ENCODE measurements around the gene GALP.
A peak's percentile ranks its signal among the peaks of the same experiment; 100 is the strongest.

The GALP gene

GRCh38 chr19:56152644-56153043 lies 23.2 kb upstream of the GALP start:
- Histone ChIP-seq H3K9ac (no peak overlapping the region), H3K9me3 (ENCODE audit: control insufficient read depth, low read length) (no peaks in the 10 kb centered on the region), H3K4me3 (ENCODE audit: low read depth, low read length) (no peak overlapping the region), H3K4me2 (ENCODE audit: low read length) (no peak overlapping the region), H3K4me1 (no peaks in the 10 kb centered on the region), H3K79me2 (peaks cover 14% of the 10 kb centered on the region), H3K36me3 (ENCODE audit: control insufficient read depth, insufficient read depth, low read length) (no peaks in the 10 kb centered on the region), H3K27ac (no peak overlapping the region), H2AFZ (no peak overlapping the region), H3K27me3 (ENCODE audit: control insufficient read depth, insufficient read depth, low read length) (no peaks in the 10 kb centered on the region)
- no peak for TF ChIP-seq CTCF (IDR thresholded peaks at IDR 0.05)

GRCh38 chr19:56153507-56153906 lies 22.3 kb upstream of the GALP start:
- H2AFZ ChIP-seq: no peak overlapping the region
- peaks cover 13% of the 10 kb centered on the region for H3K79me2 ChIP-seq
- no peak overlapping the region for H3K9ac ChIP-seq
- H3K4me1 ChIP-seq: no peaks in the 10 kb centered on the region
- H3K36me3 ChIP-seq (ENCODE audit: control insufficient read depth, insufficient read depth, low read length): no peaks in the 10 kb centered on the region
- no peak overlapping the region for H3K4me3 ChIP-seq (ENCODE audit: low read depth, low read length)
- no peaks in the 10 kb centered on the region for H3K9me3 ChIP-seq (ENCODE audit: control insufficient read depth, low read length)
- TF ChIP-seq CTCF (IDR thresholded peaks at IDR 0.05): no peak
- H3K4me2 ChIP-seq (ENCODE audit: low read length): no peak overlapping the region
- no peak overlapping the region for H3K27ac ChIP-seq
- H3K27me3 ChIP-seq (ENCODE audit: control insufficient read depth, insufficient read depth, low read length): no peaks in the 10 kb centered on the region

GRCh38 chr19:56155124-56155687 lies 20.6 kb upstream of the GALP start:
- Histone ChIP-seq H3K4me1 (no peaks in the 10 kb centered on the region), H2AFZ (no peak overlapping the region), H3K4me3 (ENCODE audit: low read depth, low read length) (no peak overlapping the region), H3K27ac (no peak overlapping the region), H3K79me2 (peaks cover 3% of the 10 kb centered on the region), H3K27me3 (ENCODE audit: control insufficient read depth, insufficient read depth, low read length) (no peaks in the 10 kb centered on the region), H3K36me3 (ENCODE audit: control insufficient read depth, insufficient read depth, low read length) (no peaks in the 10 kb centered on the region), H3K9ac (no peak overlapping the region), H3K4me2 (ENCODE audit: low read length) (no peak overlapping the region), H3K9me3 (ENCODE audit: control insufficient read depth, low read length) (no peaks in the 10 kb centered on the region)
- no peak for TF ChIP-seq CTCF (IDR thresholded peaks at IDR 0.05)

- H3K36me3 ChIP-seq (ENCODE audit: control insufficient read depth, insufficient read depth, low read length): no peaks in the 10 kb centered on the region
- no peak overlapping the region for H3K4me3 ChIP-seq (ENCODE audit: low read depth, low read length)
- no peaks in the 10 kb centered on the region for H3K27me3 ChIP-seq (ENCODE audit: control insufficient read depth, insufficient read depth, low read length)
- H3K4me1 ChIP-seq: no peaks in the 10 kb centered on the region
- H3K4me2 ChIP-seq (ENCODE audit: low read length): no peak overlapping the region
- H3K27ac ChIP-seq: peak overlapping the region; percentile 39
- no peaks in the 10 kb centered on the region for H3K79me2 ChIP-seq
- no peak overlapping the region for H2AFZ ChIP-seq
- TF ChIP-seq CTCF (IDR thresholded peaks at IDR 0.05): no peak
- no peak overlapping the region for H3K9ac ChIP-seq
- H3K9me3 ChIP-seq (ENCODE audit: control insufficient read depth, low read length): no peaks in the 10 kb centered on the region
These were observed 19.0 kb upstream of the GALP start for GRCh38 chr19:56156768-56157167.

- Histone ChIP-seq H3K36me3 (ENCODE audit: control insufficient read depth, insufficient read depth, low read length) (no peaks in the 10 kb centered on the region), H3K9ac (no peak overlapping the region)
These were observed 17.5 kb upstream of the GALP start for GRCh38 chr19:56158170-56158757.

More at GRCh38 chr19:56158170-56158757, 17.5 kb upstream of the GALP start:
- Histone ChIP-seq H3K79me2 (no peaks in the 10 kb centered on the region), H3K4me2 (ENCODE audit: low read length) (no peak overlapping the region), H3K27ac (no peak overlapping the region), H3K4me1 (no peaks in the 10 kb centered on the region), H2AFZ (no peak overlapping the region), H3K9me3 (ENCODE audit: control insufficient read depth, low read length) (no peaks in the 10 kb centered on the region), H3K4me3 (ENCODE audit: low read depth, low read length) (no peak overlapping the region), H3K27me3 (ENCODE audit: control insufficient read depth, insufficient read depth, low read length) (no peaks in the 10 kb centered on the region)
- TF ChIP-seq CTCF (IDR thresholded peaks at IDR 0.05): no peak

Data from parathyroid adenoma (tissue), 2 donors.